Measurements from ENCODE around the gene TMC1. TPM values are rescaled to one million over a fixed set of nuclear protein-coding genes. Genes with fewer than 3 reads are reported as not detected.
"Not testable (repeated sequence)": the region's sequence is repeated elsewhere in the genome, so short reads cannot be mapped to it uniquely, and the experiment has no call there.

TMC1 gene
- total RNA-seq, 1 experiment from 2014 or later = 5.5 TPM

- POLR2A ChIA-PET (ENCODE audit: unreplicated experiment) = interaction anchor here (0.7 kb wide), 2 partner anchors 217 to 323 kb away, joined by 5 read pairs; no protein-coding TSS in a partner anchor
- Histone ChIP-seq H3K36me3 (ENCODE audit: low read depth) (no peaks in the 10 kb centered on the region), H3K9me3 (ENCODE audit: insufficient read depth, low read depth) (peaks cover 6% of the 10 kb centered on the region; the same call in 1 of the 2 replicates), H3K79me2 (ENCODE audit: low read depth) (no peaks in the 10 kb centered on the region), H3K27me3 (ENCODE audit: insufficient read depth, low read depth) (no peaks in the 10 kb centered on the region), H2AFZ (peak overlapping the region; percentile 73; the same call in 1 of the 2 replicates), H3K4me3 (no peak overlapping the region), H4K20me1 (ENCODE audit: insufficient read depth) (no peaks in the 10 kb centered on the region), H3K9me2 (ENCODE audit: insufficient read depth) (no peaks in the 10 kb centered on the region), H3K4me1 (replicated peaks; ENCODE audit: insufficient read depth) (peaks cover 16% of the 10 kb centered on the region), H3K27ac (peak overlapping the region; percentile 80), H3K4me2 (no peak overlapping the region), H3F3A (ENCODE audit: insufficient read depth, low read depth) (peaks cover 1% of the 10 kb centered on the region; the same call in 1 of the 2 replicates)
- CTCF ChIA-PET = interaction anchor here (0.6 to 2.0 kb wide), 17 partner anchors 12 to 350 kb away, joined by 3 to 15 read pairs (median 4); no protein-coding TSS in a partner anchor
- TF ChIP-seq CTCF (conservative IDR thresholded peaks at IDR 0.05) (no peak), EZH2 (IDR thresholded peaks at IDR 0.05; ENCODE audit: low read depth) (no peak)
- intact Hi-C loops (cut with micrococcal nuclease; ENCODE audit: unreplicated experiment) = loop anchor here (1.0 to 5.0 kb wide), 4 partner anchors 166 to 345 kb away; no protein-coding TSS in a partner anchor
- BruUV-seq (replicated peaks) = TSS peak; percentile 57
- no peak for DNase-seq
These were observed 336.2 kb downstream of the TMC1 start for GRCh38 chr9:72857624-72857996.

DNA sequence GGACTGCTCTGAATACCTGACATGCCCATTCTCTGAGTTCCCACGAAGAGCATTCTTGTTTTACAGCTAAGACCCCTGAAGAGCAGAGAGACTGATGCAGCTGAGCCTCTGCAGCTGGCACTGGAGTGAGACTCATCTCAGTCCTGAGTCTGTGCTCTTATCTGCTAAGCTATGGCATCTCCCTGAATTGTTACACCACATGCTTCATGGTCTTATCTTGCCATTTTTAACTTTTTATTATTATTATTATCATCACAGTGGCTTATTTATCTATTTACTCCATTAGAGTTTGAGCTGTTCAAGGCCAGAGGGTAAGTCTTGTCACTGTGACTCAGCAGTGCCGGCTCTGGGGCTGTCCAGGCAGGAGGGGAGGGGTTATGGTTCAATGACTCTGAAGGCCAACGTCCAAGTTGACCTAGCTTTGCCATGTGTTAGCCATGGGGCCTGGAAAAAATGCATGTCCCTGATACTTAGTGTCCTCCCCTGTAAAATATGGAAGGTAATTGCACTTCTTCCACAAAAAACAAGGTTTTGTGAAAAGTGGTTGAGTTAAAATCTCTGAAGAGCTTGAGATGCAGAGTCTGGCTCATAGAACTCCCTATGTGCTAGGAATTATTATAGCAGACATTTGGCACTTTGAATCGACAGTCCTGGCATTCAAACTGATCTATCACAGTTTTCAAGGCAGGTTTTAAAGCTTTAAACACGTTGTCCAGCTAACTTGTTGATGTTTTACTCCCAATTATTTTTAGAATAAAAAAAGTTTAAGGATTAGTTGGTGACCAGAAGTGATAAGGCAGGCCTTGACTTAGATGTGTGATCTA, 336.9 kb downstream of the TMC1 start:
- H4K20me1 ChIP-seq (ENCODE audit: insufficient read depth) = no peaks in the 10 kb centered on the region
- ChIA-PET CTCF (interaction anchor here (0.5 to 2.0 kb wide), 8 partner anchors 13 to 476 kb away, joined by 3 to 15 read pairs (median 5); no protein-coding TSS in a partner anchor), POLR2A (ENCODE audit: unreplicated experiment) (interaction anchor here (0.5 to 0.6 kb wide), 3 partner anchors 15 to 844 kb away, joined by 4 to 12 read pairs (median 10); no protein-coding TSS in a partner anchor)
- H3K27me3 ChIP-seq (ENCODE audit: insufficient read depth, low read depth) = no peaks in the 10 kb centered on the region
- no peaks in the 10 kb centered on the region for H3K9me2 ChIP-seq (ENCODE audit: insufficient read depth)
- peaks cover 16% of the 10 kb centered on the region for H3K4me1 ChIP-seq (replicated peaks; ENCODE audit: insufficient read depth)
- DNase-seq = peak; percentile 53 to 59
- H3K4me3 ChIP-seq = no peak overlapping the region
- peak overlapping the region; percentile 73 for H2AFZ ChIP-seq
- H3K27ac ChIP-seq = peak overlapping the region; percentile 80
- H3K9me3 ChIP-seq (ENCODE audit: insufficient read depth, low read depth) = peaks cover 6% of the 10 kb centered on the region; the same call in 1 of the 2 replicates
- H3K36me3 ChIP-seq (ENCODE audit: low read depth) = no peaks in the 10 kb centered on the region
- no peak for TF ChIP-seq CTCF (conservative IDR thresholded peaks at IDR 0.05)
- no peak for TF ChIP-seq EZH2 (IDR thresholded peaks at IDR 0.05; ENCODE audit: low read depth)
- no peaks in the 10 kb centered on the region for H3K79me2 ChIP-seq (ENCODE audit: low read depth)
- BruUV-seq (replicated peaks) = no TSS peak
- intact Hi-C loops (cut with micrococcal nuclease; ENCODE audit: unreplicated experiment) = loop anchor here (5.0 kb wide), 1 partner anchor 344 kb away; no protein-coding TSS in a partner anchor
- H3K4me2 ChIP-seq = peak overlapping the region; percentile 36
- H3F3A ChIP-seq (ENCODE audit: insufficient read depth, low read depth) = no peaks in the 10 kb centered on the region

- H3K9me2 ChIP-seq (ENCODE audit: insufficient read depth); H3K36me3 ChIP-seq (ENCODE audit: low read depth); H3K4me2 ChIP-seq; H3K9me3 ChIP-seq (ENCODE audit: insufficient read depth, low read depth); H3F3A ChIP-seq (ENCODE audit: insufficient read depth, low read depth); H3K4me1 ChIP-seq (replicated peaks; ENCODE audit: insufficient read depth); H3K79me2 ChIP-seq (ENCODE audit: low read depth); intact Hi-C loops (cut with micrococcal nuclease; ENCODE audit: unreplicated experiment); CTCF ChIA-PET; H2AFZ ChIP-seq; H3K4me3 ChIP-seq; DNase-seq; H4K20me1 ChIP-seq (ENCODE audit: insufficient read depth); H3K27ac ChIP-seq; H3K27me3 ChIP-seq (ENCODE audit: insufficient read depth, low read depth); BruUV-seq (replicated peaks): not testable (repeated sequence)
- POLR2A ChIA-PET (ENCODE audit: unreplicated experiment) = interaction anchor here (0.6 kb wide), 1 partner anchor 815 kb away, joined by 4 read pairs; no protein-coding TSS in a partner anchor
These were observed 341.4 kb downstream of the TMC1 start for GRCh38 chr9:72862788-72863187.

Data from PC-9 (cell line).